HUES64 (cell line): ENCODE measurements around the gene GBA3.

Source experiments
- H3K27ac ChIP-seq: 2 replicates; pipeline ENCODE4 v1.7.0; 2013; ENCODE audit warnings: low read depth, low read length, inconsistent platforms
- H3K27me3 ChIP-seq: 2 replicates; pipeline ENCODE4 v1.6.1; 2013; ENCODE audit warnings: mild to moderate bottlenecking, low read length; ENCODE audit not compliant: insufficient read depth
- H3K36me3 ChIP-seq: 2 replicates; pipeline ENCODE4 v1.6.1; 2013; ENCODE audit warnings: mild to moderate bottlenecking, low read length; ENCODE audit not compliant: insufficient read depth
- H3K4me1 ChIP-seq: 2 replicates; pipeline ENCODE4 v1.6.1; 2013; ENCODE audit warnings: mild to moderate bottlenecking, low read length, moderate library complexity; ENCODE audit not compliant: insufficient read depth
- H3K4me3 ChIP-seq: 2 replicates; pipeline ENCODE4 v1.5.1; 2013; ENCODE audit warnings: mild to moderate bottlenecking, low read length, moderate library complexity
- H3K9ac ChIP-seq: 2 replicates; pipeline ENCODE4 v1.6.1; 2013; ENCODE audit warnings: mild to moderate bottlenecking, low read depth, low read length
- H3K9me3 ChIP-seq: 2 replicates; pipeline ENCODE4 v1.6.1; 2013; ENCODE audit warnings: low read depth, low read length; ENCODE audit not compliant: insufficient read depth
- WGBS: fragments of 150-250, 120-280 bp; methylation state at CpG from one replicate; pipeline ENCODE4 v1.1.7; 2013; ENCODE audit warnings: missing lambda C conversion rate; 5-methylcytosine and 5-hydroxymethylcytosine counted together

Gene GBA3

GRCh38 chr4:22695029-22695428 is 2.3 kb downstream of the GBA3 start:
- H3K27ac ChIP-seq, result no peak overlapping the region
- no peaks in the 10 kb centered on the region for H3K9me3 ChIP-seq
- H3K36me3 ChIP-seq, result no peaks in the 10 kb centered on the region
- H3K27me3 ChIP-seq, result no peaks in the 10 kb centered on the region
- no peaks in the 10 kb centered on the region for H3K4me1 ChIP-seq
- no peak overlapping the region for H3K4me3 ChIP-seq
- H3K9ac ChIP-seq, result no peak overlapping the region
- 95% methylated on average over 1 of the region's 1 CpG for WGBS

GRCh38 chr4:22695917-22696316 is 3.2 kb downstream of the GBA3 start:
- H3K4me1 ChIP-seq, result no peaks in the 10 kb centered on the region
- H3K9me3 ChIP-seq, result peaks cover 2% of the 10 kb centered on the region; the same call in 1 of the 2 replicates
- no peaks in the 10 kb centered on the region for H3K27me3 ChIP-seq
- no peak overlapping the region for H3K27ac ChIP-seq
- H3K4me3 ChIP-seq, result no peak overlapping the region
- WGBS, result 89% methylated on average over 3 of the region's 3 CpGs
- H3K36me3 ChIP-seq, result no peaks in the 10 kb centered on the region
- H3K9ac ChIP-seq, result no peak overlapping the region

GRCh38 chr4:22703912-22704311 is 11.2 kb downstream of the GBA3 start:
- WGBS, result 86% methylated on average over 5 of the region's 6 CpGs

GRCh38 chr4:22707390-22707789 is 14.7 kb downstream of the GBA3 start:
- no peaks in the 10 kb centered on the region for H3K27me3 ChIP-seq
- 100% methylated on average over 1 of the region's 1 CpG for WGBS
- no peak overlapping the region for H3K27ac ChIP-seq

More at GRCh38 chr4:22703912-22704311, 11.2 kb downstream of the GBA3 start:
- Histone ChIP-seq H3K36me3 (no peaks in the 10 kb centered on the region), H3K9me3 (peaks cover 3% of the 10 kb centered on the region; the same call in 1 of the 2 replicates), H3K27me3 (no peaks in the 10 kb centered on the region), H3K4me3 (no peak overlapping the region), H3K9ac (no peak overlapping the region), H3K4me1 (no peaks in the 10 kb centered on the region), H3K27ac (no peak overlapping the region)

GRCh38 chr4:22708961-22709360 is 16.2 kb downstream of the GBA3 start:
- Histone ChIP-seq H3K9me3 (no peaks in the 10 kb centered on the region), H3K27ac (no peak overlapping the region), H3K9ac (no peak overlapping the region), H3K36me3 (no peaks in the 10 kb centered on the region), H3K4me1 (no peaks in the 10 kb centered on the region), H3K4me3 (no peak overlapping the region), H3K27me3 (no peaks in the 10 kb centered on the region)
- 93% methylated on average over 3 of the region's 3 CpGs for WGBS

More at GRCh38 chr4:22707390-22707789, 14.7 kb downstream of the GBA3 start:
- no peaks in the 10 kb centered on the region for H3K4me1 ChIP-seq
- H3K36me3 ChIP-seq, result no peaks in the 10 kb centered on the region
- no peak overlapping the region for H3K9ac ChIP-seq
- no peak overlapping the region for H3K4me3 ChIP-seq
- H3K9me3 ChIP-seq, result no peaks in the 10 kb centered on the region

- 89% methylated on average over 4 of the region's 4 CpGs for WGBS
Observed at GRCh38 chr4:22712105-22712504, 19.4 kb downstream of the GBA3 start.

GRCh38 chr4:22712529-22712928 is 19.8 kb downstream of the GBA3 start:
- Histone ChIP-seq H3K4me3 (no peak overlapping the region), H3K27me3 (no peaks in the 10 kb centered on the region), H3K36me3 (no peaks in the 10 kb centered on the region), H3K9me3 (no peaks in the 10 kb centered on the region), H3K9ac (no peak overlapping the region), H3K4me1 (no peaks in the 10 kb centered on the region), H3K27ac (no peak overlapping the region)
- WGBS, result 90% methylated on average over 7 of the region's 7 CpGs

More at GRCh38 chr4:22712105-22712504, 19.4 kb downstream of the GBA3 start:
- Histone ChIP-seq H3K9ac (no peak overlapping the region), H3K9me3 (no peaks in the 10 kb centered on the region), H3K4me1 (no peaks in the 10 kb centered on the region), H3K27me3 (no peaks in the 10 kb centered on the region), H3K27ac (no peak overlapping the region), H3K36me3 (no peaks in the 10 kb centered on the region), H3K4me3 (no peak overlapping the region)

GRCh38 chr4:22713841-22714240 is 21.1 kb downstream of the GBA3 start:
- H3K4me3 ChIP-seq, result no peak overlapping the region
- H3K36me3 ChIP-seq, result no peaks in the 10 kb centered on the region
- WGBS, result no CpG with 5 or more reads among the region's 1 CpG
- H3K9me3 ChIP-seq, result no peaks in the 10 kb centered on the region
- H3K9ac ChIP-seq, result no peak overlapping the region
- H3K27ac ChIP-seq, result no peak overlapping the region
- H3K4me1 ChIP-seq, result no peaks in the 10 kb centered on the region
- H3K27me3 ChIP-seq, result no peaks in the 10 kb centered on the region

- 95% methylated on average over 3 of the region's 3 CpGs for WGBS
- Histone ChIP-seq H3K4me3 (no peak overlapping the region), H3K27me3 (no peaks in the 10 kb centered on the region), H3K9me3 (no peaks in the 10 kb centered on the region), H3K27ac (no peak overlapping the region), H3K9ac (no peak overlapping the region), H3K36me3 (no peaks in the 10 kb centered on the region), H3K4me1 (no peaks in the 10 kb centered on the region)
Observed at GRCh38 chr4:22719218-22719617, 26.5 kb downstream of the GBA3 start.

- Histone ChIP-seq H3K27me3 (no peaks in the 10 kb centered on the region), H3K27ac (no peak overlapping the region), H3K4me1 (no peaks in the 10 kb centered on the region), H3K9me3 (no peaks in the 10 kb centered on the region), H3K9ac (no peak overlapping the region), H3K36me3 (no peaks in the 10 kb centered on the region), H3K4me3 (no peak overlapping the region)
- WGBS, result 94% methylated on average over 2 of the region's 2 CpGs
Observed at GRCh38 chr4:22720091-22720490, 27.4 kb downstream of the GBA3 start.

GRCh38 chr4:22721204-22721603 is 28.5 kb downstream of the GBA3 start:
- Histone ChIP-seq H3K9ac (no peak overlapping the region), H3K9me3 (no peaks in the 10 kb centered on the region), H3K36me3 (no peaks in the 10 kb centered on the region), H3K4me3 (no peak overlapping the region), H3K27ac (no peak overlapping the region), H3K27me3 (no peaks in the 10 kb centered on the region), H3K4me1 (no peaks in the 10 kb centered on the region)
- WGBS, result 76% methylated on average over 1 of the region's 1 CpG

- Histone ChIP-seq H3K27ac (no peak overlapping the region), H3K36me3 (no peaks in the 10 kb centered on the region), H3K4me1 (no peaks in the 10 kb centered on the region), H3K4me3 (no peak overlapping the region), H3K27me3 (no peaks in the 10 kb centered on the region), H3K9ac (no peak overlapping the region), H3K9me3 (no peaks in the 10 kb centered on the region)
- over 99% methylated on average over 3 of the region's 3 CpGs for WGBS
Observed at GRCh38 chr4:22730021-22730420, 37.3 kb downstream of the GBA3 start.
